Stimulated activated CD8-positive, alpha-beta memory T cell treated with anti-CD3 and anti-CD28 coated beads, Interleukin-7, amount 100 ng/mL, for 4 hours (primary cell): ENCODE data around the gene GRIK4.

Source experiments
- DNase-seq, 2 donors: peaks; one replicate each; pipeline ENCODE4 v3.0.0-alpha.2; 2020; ENCODE audit warnings: low read depth in 2 of 2

The GRIK4 gene

GRCh38 chr11:120509346-120510053, 2.0 kb upstream of the GRIK4 start:
- DNase-seq, result no peak

DNA sequence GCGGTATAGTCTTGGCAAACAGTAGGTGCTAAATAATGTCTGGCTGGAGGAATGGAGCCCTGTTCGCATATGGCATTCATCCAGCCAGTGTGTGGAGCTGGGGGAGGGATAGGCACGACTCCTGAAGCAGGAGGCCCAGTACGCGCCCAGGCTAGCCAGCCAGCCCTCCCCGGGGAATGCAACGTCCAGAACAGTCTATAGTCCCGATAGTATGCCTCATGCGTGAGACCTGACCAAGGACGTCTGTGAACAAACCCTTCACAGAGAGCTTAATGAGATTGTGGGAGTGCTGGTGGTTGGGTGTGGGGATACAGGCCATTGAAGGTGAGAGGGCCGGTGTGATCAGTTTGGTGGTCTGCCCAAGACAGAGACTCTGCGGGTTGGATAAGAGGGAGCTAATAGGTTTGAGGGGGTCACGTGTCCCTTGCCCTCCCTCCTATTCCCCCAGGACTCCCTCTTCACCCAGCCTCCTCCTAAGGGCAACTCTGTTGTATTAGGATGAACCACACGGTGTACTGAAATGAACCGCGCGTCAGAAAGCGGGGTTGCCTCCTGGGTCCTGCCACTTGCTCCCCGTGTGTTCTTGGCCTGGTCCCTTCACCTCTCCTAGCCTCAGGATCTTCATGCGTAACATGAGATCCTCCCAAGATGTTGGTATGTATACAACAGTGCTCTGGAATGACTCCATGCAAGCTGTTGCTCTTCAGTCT, 987 bp upstream of the GRIK4 start:
- DNase-seq, result no peak

DNA sequence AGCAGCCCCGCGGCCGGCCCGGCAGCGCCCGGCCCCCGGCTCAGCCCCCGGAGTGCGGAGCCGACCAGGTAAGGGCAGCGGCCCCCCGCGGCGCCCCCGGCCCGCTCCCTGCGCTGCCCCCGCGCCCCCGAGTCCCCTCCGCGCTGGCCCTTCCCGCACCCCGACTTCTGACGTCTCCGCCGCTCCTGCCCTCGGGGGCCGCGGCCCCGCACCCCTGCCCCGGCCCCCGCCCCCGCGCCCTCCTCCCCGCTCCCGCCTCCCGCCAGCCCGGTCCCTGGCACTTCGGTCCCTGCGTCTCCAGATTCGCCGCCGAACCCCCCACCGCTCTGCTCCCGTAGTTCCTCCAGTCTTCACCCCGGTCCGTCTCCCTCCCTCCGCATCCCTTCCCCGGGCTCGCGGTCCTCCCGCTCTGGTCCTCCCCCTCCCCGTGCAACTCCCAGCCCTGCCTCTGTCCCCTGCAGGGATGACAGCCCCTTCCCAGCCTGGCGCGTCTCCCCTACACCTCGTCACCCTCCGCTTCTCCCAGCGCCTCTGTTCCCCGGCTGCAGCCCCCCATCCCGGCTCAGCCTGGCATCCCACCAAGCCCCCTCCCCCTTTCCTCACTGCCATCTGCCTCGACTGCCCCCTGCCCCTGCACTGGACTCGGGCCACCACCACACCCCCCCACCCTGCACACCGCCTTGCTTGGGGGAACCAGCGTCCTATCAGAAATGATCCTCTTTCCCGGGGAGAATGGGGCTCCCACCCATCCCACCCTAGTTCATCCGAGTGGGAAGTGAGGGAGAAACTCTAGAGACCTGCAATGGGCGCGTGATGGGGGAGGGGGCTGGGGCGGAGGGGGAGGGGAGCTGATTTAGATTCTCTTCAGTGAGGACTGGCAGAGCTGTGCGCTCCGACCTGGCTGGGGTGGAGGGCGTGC, 531 bp downstream of the GRIK4 start:
- no peak for DNase-seq

GRCh38 chr11:120512739-120513435, 1.3 kb downstream of the GRIK4 start:
- DNase-seq, result no peak

GRCh38 chr11:120513436-120514315, 2.1 kb downstream of the GRIK4 start:
- DNase-seq, result no peak

DNA sequence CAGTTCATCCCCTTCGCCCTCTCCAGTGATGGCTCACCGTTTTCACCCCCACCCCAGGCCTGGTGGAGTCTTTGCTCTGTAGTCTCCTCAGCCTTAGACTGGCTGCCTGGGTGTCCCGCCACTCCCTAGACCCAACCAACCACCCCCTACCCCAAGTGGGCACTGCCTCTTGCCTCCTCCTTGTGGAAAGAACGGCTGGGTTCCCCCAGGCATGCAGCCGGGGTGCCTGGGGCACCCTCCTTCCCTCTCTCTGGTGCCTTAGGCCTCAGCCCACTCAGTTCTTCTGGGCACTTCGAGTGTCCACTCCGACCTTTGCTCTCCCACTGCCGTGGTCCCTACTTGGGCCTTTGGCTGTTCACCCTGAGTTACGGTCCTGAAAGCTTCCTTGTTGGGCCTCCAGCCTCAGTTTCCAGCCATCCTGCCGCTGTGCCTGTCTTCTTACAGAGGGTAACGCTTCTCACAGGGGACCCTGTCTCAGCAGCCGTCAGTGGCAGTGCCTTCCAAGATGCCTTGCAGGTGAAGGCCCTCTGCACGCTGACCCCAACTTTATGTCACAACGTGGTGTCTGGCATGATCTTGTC, 3.1 kb downstream of the GRIK4 start:
- no peak for DNase-seq

DNA sequence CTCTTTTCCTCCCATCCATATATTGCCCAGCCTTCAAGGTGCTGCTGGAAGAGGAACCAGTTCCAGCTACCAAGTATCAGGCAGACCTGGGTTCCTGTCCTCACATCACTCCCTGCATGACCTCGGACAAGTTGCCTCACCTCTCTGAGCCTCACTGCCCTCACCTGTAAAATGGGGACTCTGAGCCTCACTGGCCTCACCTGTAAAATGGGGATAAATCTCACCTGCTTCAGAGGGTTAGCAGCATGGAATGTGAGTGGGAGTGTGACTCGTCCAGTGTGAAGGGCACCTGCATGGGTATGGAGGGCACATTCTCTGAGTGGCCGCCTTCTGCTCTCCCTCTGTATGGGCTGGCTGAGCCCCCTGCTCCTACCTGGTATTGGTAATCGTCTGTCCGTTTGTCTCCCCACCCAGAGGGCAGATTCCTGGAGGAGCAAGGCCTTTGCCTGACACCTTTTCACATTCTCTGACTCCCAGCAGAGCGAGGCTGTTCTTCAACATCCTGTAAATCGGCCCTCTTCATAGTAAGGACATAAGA, 3.7 kb downstream of the GRIK4 start:
- DNase-seq, result no peak

DNA sequence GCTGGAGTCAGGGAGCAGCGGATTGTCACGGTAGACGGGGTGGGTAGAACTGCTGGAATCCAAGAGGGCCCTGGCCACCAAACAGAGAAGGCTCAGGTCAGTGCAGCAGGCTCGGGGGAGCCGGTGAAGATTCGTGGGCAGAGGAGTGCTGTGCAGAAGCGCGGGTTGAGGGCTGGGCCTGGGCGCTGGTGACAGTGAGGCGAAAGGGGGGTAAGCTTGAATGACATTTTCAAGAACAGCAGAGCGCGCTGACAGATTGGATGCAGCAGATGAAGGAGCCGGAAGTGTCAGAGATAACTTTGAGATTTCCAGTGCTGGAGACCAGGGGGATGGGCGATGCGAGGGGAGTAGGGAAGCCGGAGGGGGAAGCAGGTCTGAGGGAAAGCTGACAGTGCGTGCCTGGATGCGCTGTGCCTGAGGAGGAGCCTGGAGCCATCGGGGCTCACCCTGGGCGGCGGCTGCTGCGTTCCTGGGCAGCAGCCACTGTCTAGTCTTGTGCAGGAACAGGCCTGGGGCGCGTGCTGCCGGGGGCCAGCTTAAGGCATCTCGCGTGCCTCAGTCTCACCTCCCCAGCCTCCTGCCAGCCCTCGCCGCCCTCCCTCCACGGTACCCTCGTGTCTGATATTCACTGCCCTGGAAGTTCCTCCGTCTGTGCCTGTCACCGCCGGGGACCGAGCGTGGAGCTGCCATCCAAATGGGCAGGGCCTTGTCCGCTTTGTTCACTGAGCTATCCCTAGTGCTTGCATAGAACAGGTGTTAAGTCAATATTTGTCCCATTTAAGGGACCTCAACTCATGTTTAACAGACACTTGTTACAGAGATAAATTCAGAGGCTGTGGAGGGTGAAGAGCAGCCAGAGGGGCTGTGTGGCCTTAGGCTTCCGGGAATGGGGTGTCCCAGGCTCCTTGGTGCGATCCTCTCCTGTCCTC, 5.2 kb downstream of the GRIK4 start:
- DNase-seq, result no peak

DNA sequence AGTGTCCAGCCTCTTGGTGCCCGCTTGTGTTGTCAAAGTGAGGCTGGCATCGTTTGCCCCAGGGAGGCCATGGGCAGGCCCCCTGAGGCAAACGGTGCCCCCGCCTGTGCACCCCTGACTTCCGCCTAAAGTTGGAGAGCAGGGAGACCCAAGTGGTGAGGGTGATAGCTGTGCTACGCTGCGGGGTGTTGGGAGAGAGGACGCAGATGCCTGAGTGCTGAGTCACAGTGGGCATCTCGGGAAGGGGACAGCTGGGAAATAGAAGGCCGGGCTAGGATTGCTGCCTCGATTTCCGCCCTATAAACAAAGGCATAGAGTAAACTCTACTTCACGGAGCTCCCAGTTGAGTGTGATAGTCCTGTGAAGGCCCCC, 5.8 kb downstream of the GRIK4 start:
- no peak for DNase-seq

DNA sequence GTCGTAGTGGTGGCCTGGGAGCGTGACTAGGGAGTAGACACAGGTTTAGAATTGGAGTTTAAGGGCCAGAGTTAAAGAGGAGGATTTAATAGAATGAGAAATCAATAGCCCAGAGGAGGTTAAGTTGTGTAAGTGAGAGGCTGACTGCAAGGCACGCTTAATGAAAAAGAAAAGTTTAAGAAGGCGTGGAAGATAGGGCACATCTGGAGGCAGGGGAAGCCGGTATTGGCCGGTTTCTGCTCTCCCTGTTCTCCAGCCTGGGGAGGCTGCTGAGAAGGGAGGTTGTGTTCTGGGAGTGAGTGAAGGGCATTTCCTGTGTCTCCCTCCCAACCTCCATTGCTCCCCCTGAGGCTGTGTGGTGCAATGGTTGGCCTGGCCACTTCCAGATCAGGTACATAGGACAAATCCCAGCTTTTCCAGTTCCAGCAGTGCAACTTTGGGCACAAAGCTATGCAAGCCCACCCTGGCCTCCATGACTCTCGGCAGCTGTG, 6.3 kb downstream of the GRIK4 start:
- DNase-seq, result no peak

DNA sequence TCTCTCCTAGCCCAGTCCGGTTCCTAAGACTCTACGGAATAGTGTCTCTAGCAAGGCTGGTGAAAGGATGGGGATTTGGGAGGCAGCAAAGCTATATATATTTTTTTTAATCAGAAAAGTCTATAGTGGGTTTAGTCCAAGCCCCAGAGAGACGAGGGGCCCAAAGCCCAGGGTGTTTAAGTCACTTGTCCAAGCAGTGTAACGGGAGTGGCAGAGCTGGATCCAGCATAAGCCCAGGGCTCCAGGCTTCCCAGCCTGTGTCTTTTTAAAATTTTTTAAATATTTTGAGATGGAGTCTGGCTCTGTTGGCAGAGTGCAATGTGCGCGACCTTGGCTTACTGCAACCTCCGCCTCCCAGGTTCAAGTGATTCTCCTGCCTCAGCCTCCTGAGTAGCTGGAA, 6.8 kb downstream of the GRIK4 start:
- DNase-seq, result no peak

- no peak for DNase-seq
Measured at GRCh38 chr11:120519474-120519873, 7.9 kb downstream of the GRIK4 start.

DNA sequence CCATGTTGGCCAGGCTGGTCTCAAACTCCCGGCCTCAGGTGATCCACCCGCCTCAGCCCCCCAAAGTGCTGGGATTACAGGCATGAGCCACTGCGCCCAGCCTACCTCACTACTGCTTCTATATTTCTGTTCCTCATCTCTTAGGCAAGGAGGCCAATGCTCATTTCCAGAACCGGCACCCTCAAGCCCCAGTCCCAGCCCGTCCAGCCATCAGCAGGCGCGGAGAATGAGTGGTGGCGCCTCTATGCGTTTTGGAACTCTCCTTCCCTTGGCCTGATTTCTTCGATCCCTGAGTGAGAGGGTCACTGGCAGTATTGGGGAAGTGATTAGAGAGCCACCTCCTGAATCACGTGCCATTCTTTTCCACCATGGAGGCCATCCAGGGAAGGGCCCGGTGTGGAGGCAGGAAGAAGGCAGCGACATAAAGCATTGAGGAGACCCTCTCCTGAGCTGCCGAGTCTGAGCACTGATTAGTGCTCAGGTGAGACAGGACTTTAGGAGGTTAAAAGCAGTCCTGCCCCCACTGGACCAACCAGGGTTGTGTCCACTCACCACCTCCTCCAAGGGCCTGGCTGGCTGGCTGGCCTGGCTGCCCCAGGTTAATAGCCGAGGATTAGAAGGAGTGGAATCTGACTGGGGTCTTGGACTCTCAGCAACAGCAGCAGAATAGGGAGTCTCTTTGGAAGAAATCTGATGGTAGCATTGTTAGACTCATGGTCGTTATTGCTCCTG, 8.7 kb downstream of the GRIK4 start:
- DNase-seq, result no peak

DNA sequence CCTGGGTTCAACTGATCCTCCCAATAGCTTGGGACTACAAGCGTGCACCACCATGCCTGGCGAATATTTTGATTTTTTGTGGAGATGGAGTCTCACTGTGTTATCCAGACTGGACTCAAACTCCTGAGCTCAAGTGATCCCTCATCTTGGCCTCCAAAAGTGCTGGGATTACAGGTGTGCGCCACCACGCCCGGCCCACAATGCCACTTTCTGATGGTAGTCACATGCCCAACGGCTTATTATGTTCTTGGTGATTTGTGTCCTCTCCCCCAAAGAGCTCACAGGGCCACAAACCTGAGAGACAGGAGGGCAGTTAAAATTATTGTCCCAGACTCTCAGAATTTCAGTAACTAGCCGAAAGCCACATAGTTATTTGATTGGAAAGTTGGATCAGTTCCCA, 9.6 kb downstream of the GRIK4 start:
- no peak for DNase-seq

- no peak for DNase-seq
Measured at GRCh38 chr11:120522021-120522420, 10.5 kb downstream of the GRIK4 start.

GRCh38 chr11:120522736-120523135, 11.2 kb downstream of the GRIK4 start:
- no peak for DNase-seq

DNA sequence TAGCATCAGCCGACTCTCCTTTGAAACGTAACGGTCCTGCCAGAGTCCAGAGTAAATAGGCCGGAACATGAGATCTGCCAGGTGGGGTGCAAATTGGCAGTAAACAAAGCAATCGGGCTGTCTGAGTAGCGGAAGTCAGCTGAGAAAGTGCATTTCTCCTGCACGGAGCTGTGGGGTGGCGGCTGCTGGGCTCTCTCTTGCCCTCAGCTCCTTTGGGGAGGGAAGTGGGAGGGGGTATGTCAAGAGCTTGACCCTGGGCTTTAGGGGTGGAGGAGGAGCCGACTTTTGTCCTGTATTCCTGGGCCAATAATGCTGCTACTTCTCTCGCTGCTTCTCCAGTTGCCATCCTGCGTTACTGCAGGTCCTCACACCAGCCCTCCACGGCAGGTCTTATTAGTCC, 11.6 kb downstream of the GRIK4 start:
- no peak for DNase-seq

GRCh38 chr11:120524536-120525085, 13.1 kb downstream of the GRIK4 start:
- DNase-seq, result no peak
